ENCODE results near the gene MRC1. TPM values are rescaled to one million over a fixed set of nuclear protein-coding genes. Genes with fewer than 3 reads are reported as not detected.

Gene MRC1
- total and polyA plus RNA-seq, 9 of the 15 experiments (the other 6 are each of a cell fraction or from before 2014, with no cell fraction given), result 0.01 to 0.20 (median 0.03) TPM; not detected in 5

- H3K4me3 ChIP-seq, result no peak overlapping the region
- no peaks in the 10 kb centered on the region for H3K9me3 ChIP-seq (replicated peaks; ENCODE audit: control insufficient read depth, insufficient read depth, low read depth, low read length)
- TF ChIP-seq FOXJ3 (CRISPR knock-in tag; IDR thresholded peaks at IDR 0.05) (no peak), PPARD (CRISPR knock-in tag; IDR thresholded peaks at IDR 0.05) (no peak), U2AF2 (optimal IDR thresholded peaks at IDR 0.05; ENCODE audit: low read depth, low read length) (no peak), ELF1 (tag; IDR thresholded peaks at IDR 0.05) (no peak), ZNF23 (CRISPR knock-in tag; IDR thresholded peaks at IDR 0.05) (no peak), NR2C2 (CRISPR knock-in tag; IDR thresholded peaks at IDR 0.05) (no peak), NR2C2 (tag; IDR thresholded peaks at IDR 0.05) (no peak), CBX3 (IDR thresholded peaks at IDR 0.05; ENCODE audit: borderline replicate concordance in 1 of 2, low read length in 2 of 2) (no peak), ZNF347 (CRISPR knock-in tag; IDR thresholded peaks at IDR 0.05; ENCODE audit: low read depth) (no peak), TRIM24 (IDR thresholded peaks at IDR 0.05) (no peak), SIN3B (IDR thresholded peaks at IDR 0.05; ENCODE audit: low read depth) (no peak), CCNT2 (IDR thresholded peaks at IDR 0.05; ENCODE audit: borderline replicate concordance, extremely low read depth, insufficient read length, low read depth, low read length) (no peak), VEZF1 (CRISPR knock-in tag; IDR thresholded peaks at IDR 0.05) (no peak), GTF2E2 (tag; IDR thresholded peaks at IDR 0.05) (no peak), PKNOX1 (IDR thresholded peaks at IDR 0.05) (no peak)
- no peak overlapping the region for H2AFZ ChIP-seq (ENCODE audit: low read depth, low read length)
- no peaks in the 10 kb centered on the region for H4K20me1 ChIP-seq (replicated peaks; ENCODE audit: control insufficient read depth, insufficient read depth, low read length)
- CTCF ChIA-PET (ENCODE audit: low intra/inter-chr PET ratio), result no interaction called here
- FAIRE-seq (no peak), ATAC-seq (no peak), DNase-seq (ENCODE audit: extremely low read depth in 1 of 4, low spot score in 3 of 4) (no peak)
- no peaks in the 10 kb centered on the region for H3K27me3 ChIP-seq (ENCODE audit: control insufficient read depth in 2 of 2, insufficient read depth in 2 of 2, low read length in 2 of 2)
- POLR2A ChIA-PET, result no interaction called here
- in situ Hi-C loops (cut with MboI) (no loop called here), intact Hi-C loops (cut with micrococcal nuclease) (no loop called here)
- no peak overlapping the region for H3K4me2 ChIP-seq (ENCODE audit: insufficient read depth, low read length)
- no peak overlapping the region for H3K27ac ChIP-seq (ENCODE audit: extremely low read depth, low read depth, low read length)
- 37% methylated on average over 4 of the region's 4 CpGs for WGBS (ENCODE audit: insufficient coverage, low coverage, missing lambda C conversion rate)
- no peak overlapping the region for H3K9ac ChIP-seq (ENCODE audit: insufficient read depth in 1 of 2, low read depth in 2 of 2, low read length in 2 of 2)
- no peaks in the 10 kb centered on the region for H3K79me2 ChIP-seq (ENCODE audit: control insufficient read depth, insufficient read depth, low read length)
- no peaks in the 10 kb centered on the region for H3K9me1 ChIP-seq (ENCODE audit: control insufficient read depth, insufficient read depth, low read length)
- peaks cover 0 to 19% of the 10 kb centered on the region in 2 experiments; a peak in 3 of 5 replicates for H3K4me1 ChIP-seq (replicated peaks in 1 of 2; ENCODE audit: control insufficient read depth in 2 of 2, insufficient read depth in 2 of 2, low read length in 2 of 2)
- no TSS peak for BruUV-seq (replicated peaks)
- no peaks in the 10 kb centered on the region for H3K36me3 ChIP-seq (ENCODE audit: control insufficient read depth, insufficient read depth, low read length)
Observed at GRCh38 chr10:17795083-17795482, 14.1 kb upstream of the MRC1 start.

Data from K562 (cell line).